Lung (tissue), 12 donors: Measurements from ENCODE around the gene OR6N2. TPM values are rescaled to one million over a fixed set of nuclear protein-coding genes. Genes with fewer than 3 reads are reported as not detected.

Source experiments
- ATAC-seq: fragments of 200-7000 bp; cut with Tn5 transposase; one replicate; pipeline ENCODE4 v1.9.1; 2020; ENCODE audit warnings: moderate number of reproducible peaks; ENCODE audit not compliant: insufficient read depth, low FRiP score
- DNase-seq, 3 donors: peaks; one replicate each; pipeline ENCODE4 v3.0.0-alpha.2; 2013 to 2017
- H3K27ac ChIP-seq, 2 donors: one replicate each; pipeline ENCODE4 v1.5.1; 2013; ENCODE audit warnings: mild to moderate bottlenecking in 2 of 2, moderate library complexity in 2 of 2, control low read depth in 1 of 2, inconsistent platforms in 1 of 2, low read depth in 1 of 2, low read length in 1 of 2
- H3K27me3 ChIP-seq, 3 donors: one replicate each; pipeline ENCODE4 v1.5.1; 2013; ENCODE audit warnings: low read length in 2 of 3; ENCODE audit not compliant: control insufficient read depth in 3 of 3, insufficient read depth in 3 of 3
- H3K36me3 ChIP-seq, 4 donors: one replicate each; pipeline ENCODE4 v1.5.1; 2013; ENCODE audit warnings: low read length in 4 of 4, mild to moderate bottlenecking in 1 of 4, moderate library complexity in 1 of 4; ENCODE audit not compliant: control insufficient read depth in 4 of 4, insufficient read depth in 4 of 4
- H3K4me1 ChIP-seq, 5 donors: one replicate each; pipeline ENCODE4 v1.5.1; 2013; ENCODE audit warnings: low read length in 5 of 5, mild to moderate bottlenecking in 2 of 5, moderate library complexity in 1 of 5; ENCODE audit not compliant: control insufficient read depth in 5 of 5, insufficient read depth in 5 of 5
- H3K4me3 ChIP-seq: one replicate; pipeline ENCODE4 v1.5.1; 2013; ENCODE audit warnings: mild to moderate bottlenecking, control low read depth, moderate library complexity
- H3K9ac ChIP-seq, 2 donors: one replicate each; pipeline ENCODE4 v1.5.1; 2013; ENCODE audit warnings: low read length in 2 of 2, control low read depth in 1 of 2; ENCODE audit not compliant: insufficient read depth in 1 of 2
- H3K9me3 ChIP-seq, 4 donors: one replicate each; pipeline ENCODE4 v1.5.1; 2013; ENCODE audit warnings: low read length in 3 of 4, mild to moderate bottlenecking in 1 of 4, moderate library complexity in 1 of 4; ENCODE audit not compliant: control insufficient read depth in 4 of 4, insufficient read depth in 3 of 4
- CTCF ChIP-seq: IDR thresholded peaks from 2 replicates; pipeline ENCODE4 v1.5.1; 2012; ENCODE audit warnings: mild to moderate bottlenecking; ENCODE audit errors: control extremely low read depth, extremely low read depth
- WGBS, 2 donors: extraction: QIAGEN DNeasy Blood & Tissue Kit; methylation state at CpG; one replicate each; pipeline ENCODE4 v1.1.7; 2013; 5-methylcytosine and 5-hydroxymethylcytosine counted together
- polyA plus RNA-seq, 2 donors: library from polyadenylated mRNA; stranded (reverse); fragments of 200-250 nt; gene quantifications; one replicate each; pipeline ENCODE4 v1.2.1, GENCODE V29; 2013
- total RNA-seq, 2 donors: library from RNA; depleted of rRNA in 1 of 2; stranded (reverse); fragments of >200 nt in 1 of 2; gene quantifications; one replicate each; pipeline ENCODE4 v1.2.1, GENCODE V29; 2014 to 2021
- donor health status: control.
- donor health status: control.
- donor health status: Bipolar disorder and iron deficiency.
- donor health status: healthy.
- donor health status: DM: yes; HTN: yes; CAD: no.

The OR6N2 gene
- total and polyA plus RNA-seq, 4 donors, result not detected

GRCh38 chr1:158819461-158820443, 38.7 kb upstream of the OR6N2 start:
- no peaks in the 10 kb centered on the region for H3K4me1 ChIP-seq
- ATAC-seq, result peak; percentile 47
- H3K27ac ChIP-seq, result no peak overlapping the region
- TF ChIP-seq CTCF, result no peak
- DNase-seq, result peak in 1 of 3 donors; percentile 4
- H3K27me3 ChIP-seq, result no peaks in the 10 kb centered on the region
- H3K4me3 ChIP-seq, result no peak overlapping the region
- 48 to 50% methylated on average over 7 of the region's 7 CpGs for WGBS, 2 donors
- no peak overlapping the region for H3K9ac ChIP-seq
- no peaks in the 10 kb centered on the region for H3K9me3 ChIP-seq
- no peaks in the 10 kb centered on the region for H3K36me3 ChIP-seq

DNA sequence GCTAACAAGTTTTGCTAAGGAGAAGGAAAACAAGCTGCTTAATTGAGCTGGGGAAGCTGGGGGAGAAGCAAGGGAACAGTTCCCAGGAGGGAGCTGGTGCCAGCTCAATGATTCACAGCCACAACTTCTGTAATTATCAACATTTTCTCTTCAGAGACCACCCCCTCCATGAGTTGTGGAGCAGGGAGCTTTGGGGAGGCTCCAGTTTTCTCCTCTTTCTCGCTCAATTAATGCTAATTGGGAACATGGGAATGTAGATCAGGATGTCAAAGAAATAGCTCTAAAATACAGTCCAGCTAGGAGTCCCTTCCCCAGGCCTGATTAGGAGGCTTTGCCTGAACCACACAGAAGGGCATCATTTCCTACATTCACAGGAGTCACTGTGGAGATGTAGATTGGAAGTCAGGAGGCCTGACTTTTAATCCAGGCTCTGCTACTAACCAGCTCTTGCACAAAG, 38.0 kb upstream of the OR6N2 start:
- 75 to 79% methylated on average over 1 of the region's 1 CpG for WGBS, 2 donors
- Histone ChIP-seq H3K27me3 (no peaks in the 10 kb centered on the region), H3K4me3 (no peak overlapping the region), H3K9me3 (no peaks in the 10 kb centered on the region), H3K4me1 (no peaks in the 10 kb centered on the region), H3K27ac (peak overlapping the region in 1 of 2 donors; percentile 46), H3K36me3 (no peaks in the 10 kb centered on the region), H3K9ac (no peak overlapping the region)
- no peak for DNase-seq
- no peak for TF ChIP-seq CTCF
- ATAC-seq, result no peak

DNA sequence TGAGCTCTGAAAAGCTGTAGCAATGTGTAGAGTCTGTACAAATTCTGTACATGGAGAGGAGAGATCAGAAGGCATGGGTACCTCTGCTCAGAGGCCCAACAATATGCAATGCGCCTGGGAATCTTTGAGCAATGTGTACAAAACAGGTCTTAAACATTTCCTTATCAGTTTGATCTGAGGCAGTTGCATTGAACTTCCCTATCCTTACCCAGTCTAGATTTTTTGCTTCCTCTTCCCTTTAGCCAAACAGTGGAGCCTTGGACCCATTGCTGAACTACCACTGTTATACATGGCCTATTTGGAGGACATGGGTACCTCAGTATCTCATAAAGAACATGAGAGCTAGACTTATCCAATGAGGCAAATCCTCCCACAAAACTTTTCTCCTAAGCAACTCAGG, 37.6 kb upstream of the OR6N2 start:
- WGBS, 2 donors, result 44 to 48% methylated on average over 1 of the region's 1 CpG
- DNase-seq, result no peak
- Histone ChIP-seq H3K9me3 (no peaks in the 10 kb centered on the region), H3K4me3 (no peak overlapping the region), H3K36me3 (no peaks in the 10 kb centered on the region), H3K27ac (no peak overlapping the region), H3K27me3 (no peaks in the 10 kb centered on the region), H3K9ac (no peak overlapping the region), H3K4me1 (no peaks in the 10 kb centered on the region)
- ATAC-seq, result no peak
- no peak for TF ChIP-seq CTCF
